Muscle layer of duodenum (tissue), 2 donors: Measurements from ENCODE around the gene CFAP221.

Experiments
- H3K27ac ChIP-seq: one replicate; pipeline ENCODE4 v1.7.0; 2013; ENCODE audit warnings: mild to moderate bottlenecking, low read length
- H3K27me3 ChIP-seq: one replicate; pipeline ENCODE4 v1.7.0; 2013; ENCODE audit warnings: low read depth, mild to moderate bottlenecking, control low read depth, low read length
- H3K36me3 ChIP-seq, 2 donors: one replicate each; pipeline ENCODE4 v1.7.0; 2013; ENCODE audit warnings: low read length in 2 of 2, control low read depth in 1 of 2, mild to moderate bottlenecking in 1 of 2; ENCODE audit not compliant: insufficient read depth in 2 of 2, control insufficient read depth in 1 of 2
- H3K4me1 ChIP-seq, 2 donors: one replicate each; pipeline ENCODE4 v1.7.0; 2013; ENCODE audit warnings: low read length in 2 of 2, mild to moderate bottlenecking in 2 of 2, control low read depth in 1 of 2, moderate library complexity in 1 of 2; ENCODE audit not compliant: insufficient read depth in 2 of 2, control insufficient read depth in 1 of 2
- H3K4me3 ChIP-seq, 2 donors: one replicate each; pipeline ENCODE4 v1.7.0; 2013; ENCODE audit warnings: low read length in 2 of 2, low read depth in 1 of 2, mild to moderate bottlenecking in 1 of 2
- H3K9me3 ChIP-seq, 2 donors: one replicate each; pipeline ENCODE4 v1.7.0; 2013; ENCODE audit warnings: low read length in 2 of 2, control low read depth in 1 of 2, mild to moderate bottlenecking in 1 of 2; ENCODE audit not compliant: control insufficient read depth in 1 of 2
- donor health status: healthy.

CFAP221 gene

DNA sequence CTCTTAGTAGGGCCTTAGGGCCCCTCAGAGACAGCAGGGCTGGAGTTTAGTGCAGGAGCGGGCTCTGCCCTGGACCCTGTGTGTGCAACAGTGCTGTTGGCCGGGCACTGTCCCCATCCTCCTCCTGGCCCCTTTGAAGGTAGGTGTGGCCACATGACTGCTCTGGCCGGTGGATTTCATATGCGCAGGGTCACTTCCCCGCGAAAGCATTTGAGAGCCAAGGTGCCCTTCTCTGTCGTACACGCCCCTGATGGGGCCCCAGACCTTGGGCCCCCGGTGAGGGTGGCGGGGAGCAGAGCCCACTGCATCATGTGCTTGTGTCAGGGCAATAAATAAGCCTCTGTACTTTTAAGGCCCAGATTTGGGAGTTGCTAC is 150.2 kb downstream of the CFAP221 start:
- Histone ChIP-seq H3K27me3 (no peaks in the 10 kb centered on the region), H3K9me3 (no peaks in the 10 kb centered on the region), H3K27ac (no peak overlapping the region), H3K4me3 (no peak overlapping the region), H3K36me3 (peaks cover under 1 to 1% of the 10 kb centered on the region in 2 donors), H3K4me1 (peaks cover 5 to 7% of the 10 kb centered on the region in 2 donors)

DNA sequence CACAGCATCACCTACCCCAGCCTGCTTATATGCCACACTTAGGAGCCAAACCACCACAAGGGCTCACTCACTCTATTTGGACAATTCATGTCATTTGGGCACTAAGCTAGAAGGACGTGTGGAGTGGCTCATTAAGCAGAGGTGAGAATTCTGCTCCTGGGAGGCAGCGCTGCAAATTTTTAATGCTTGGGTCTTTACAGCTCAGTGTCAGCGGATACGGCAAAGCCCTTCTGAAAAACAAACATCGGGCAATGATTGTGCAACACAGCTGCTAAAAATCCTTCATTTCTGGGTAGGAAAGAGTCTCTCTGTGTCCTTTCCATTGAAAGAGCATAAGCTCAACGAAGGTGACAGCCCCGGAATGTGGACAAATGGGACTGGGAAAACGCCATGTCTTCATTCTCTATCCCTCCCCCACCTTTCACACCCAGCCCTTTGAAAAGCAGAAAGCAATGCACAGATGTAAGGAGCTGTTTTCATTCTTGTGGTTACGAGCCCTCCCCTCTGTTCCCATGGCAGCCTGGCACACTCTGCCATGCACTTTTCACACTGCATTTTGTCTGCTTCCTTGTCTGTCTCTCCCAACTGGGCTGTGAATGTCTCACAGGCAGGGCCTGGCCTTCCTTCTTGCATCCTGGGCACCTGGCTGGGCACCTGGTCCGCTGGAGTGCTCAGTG is 150.7 kb downstream of the CFAP221 start:
- Histone ChIP-seq H3K36me3 (no peaks in the 10 kb centered on the region), H3K27ac (no peak overlapping the region), H3K4me3 (no peak overlapping the region), H3K27me3 (no peaks in the 10 kb centered on the region), H3K9me3 (no peaks in the 10 kb centered on the region), H3K4me1 (peaks cover 5 to 7% of the 10 kb centered on the region in 2 donors)

DNA sequence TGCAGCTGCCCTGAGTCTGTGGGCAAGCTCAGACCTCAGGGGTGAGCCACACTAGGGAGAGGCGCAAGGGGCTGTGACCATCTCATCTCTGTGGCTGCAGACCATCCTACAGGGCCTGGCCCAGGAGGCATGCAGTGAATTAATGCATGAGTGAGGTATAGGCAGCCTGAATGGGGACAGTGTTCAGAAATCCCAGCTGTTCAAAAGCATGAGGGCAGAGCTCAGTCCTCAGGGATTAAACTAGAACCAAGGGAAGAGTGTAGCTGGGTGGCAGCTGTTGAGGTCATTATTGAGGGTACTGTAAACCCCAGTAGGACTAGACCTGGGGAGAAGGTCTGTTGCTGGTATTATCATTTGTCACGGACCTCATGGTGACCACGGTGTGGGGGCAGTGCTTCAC is 151.8 kb downstream of the CFAP221 start:
- H3K36me3 ChIP-seq: no peaks in the 10 kb centered on the region
- no peak overlapping the region for H3K27ac ChIP-seq

DNA sequence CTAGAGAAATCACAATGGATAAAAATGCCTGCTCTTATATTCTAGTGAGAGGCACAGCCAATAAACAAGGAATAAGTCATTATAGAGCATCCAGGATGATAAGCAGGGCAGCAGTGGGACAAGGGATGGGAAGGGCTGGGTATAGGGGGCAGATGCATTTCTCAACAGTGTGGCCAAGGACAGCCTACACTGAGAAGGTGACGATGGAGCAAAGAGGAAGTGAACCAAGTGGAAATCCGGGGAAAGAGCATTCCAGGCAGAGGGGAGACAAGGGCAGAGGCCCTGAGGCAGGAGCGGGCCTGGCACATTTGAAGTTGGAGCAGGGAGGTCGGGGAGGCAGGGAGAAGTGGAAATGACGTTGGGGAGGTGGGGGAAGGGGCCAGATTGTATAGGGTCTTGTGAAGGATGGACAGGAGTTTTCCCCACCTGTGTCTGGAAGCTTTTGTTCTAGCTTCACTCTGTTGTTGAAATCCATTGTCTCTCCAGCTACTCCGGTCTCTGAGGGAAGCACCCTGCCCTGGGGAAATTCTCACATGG is 152.3 kb downstream of the CFAP221 start:
- Histone ChIP-seq H3K4me3 (no peak overlapping the region), H3K27ac (no peak overlapping the region), H3K27me3 (no peaks in the 10 kb centered on the region), H3K4me1 (peaks cover 5 to 7% of the 10 kb centered on the region in 2 donors), H3K9me3 (no peaks in the 10 kb centered on the region), H3K36me3 (no peaks in the 10 kb centered on the region)

More for the DNA sequence above, 151.8 kb downstream of the CFAP221 start:
- H3K27me3 ChIP-seq: no peaks in the 10 kb centered on the region
- no peak overlapping the region for H3K4me3 ChIP-seq
- H3K9me3 ChIP-seq: no peaks in the 10 kb centered on the region
- peaks cover 5 to 7% of the 10 kb centered on the region in 2 donors for H3K4me1 ChIP-seq

DNA sequence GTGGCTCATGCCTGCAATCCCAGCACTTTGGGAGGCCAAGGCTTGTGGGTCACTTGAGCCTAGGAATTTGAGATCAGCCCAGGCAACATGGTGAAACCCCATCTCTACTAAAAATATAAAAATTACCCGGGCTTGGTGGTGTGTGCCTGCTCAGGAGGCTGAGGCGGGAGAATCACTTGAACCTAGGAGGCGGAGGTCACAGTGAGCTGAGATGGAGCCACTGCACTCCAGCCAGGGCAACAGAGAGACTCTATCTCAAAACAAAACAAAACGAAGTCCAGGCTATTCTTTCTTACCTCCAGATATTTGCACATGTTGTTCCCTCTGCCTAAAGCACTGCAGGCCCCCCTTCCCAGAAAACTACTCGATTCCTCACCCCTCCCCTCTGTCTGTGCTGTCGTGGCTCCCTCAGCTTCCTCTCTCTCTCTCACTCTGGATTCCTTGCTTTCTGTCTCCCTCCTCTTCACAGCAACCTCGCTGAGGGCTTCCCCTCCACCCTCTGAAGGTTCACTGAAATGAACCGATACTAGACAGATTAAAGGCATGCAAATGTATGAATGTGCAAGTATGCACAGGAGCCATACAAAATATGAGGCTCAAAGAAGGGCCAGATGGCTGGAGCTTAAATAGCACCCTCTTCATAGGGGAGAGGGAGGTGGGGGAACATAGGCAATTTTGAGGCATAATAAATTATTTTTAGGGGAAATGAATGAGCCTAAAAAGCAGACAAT is 153.2 kb downstream of the CFAP221 start:
- H3K4me1 ChIP-seq: peaks cover 5 to 7% of the 10 kb centered on the region in 2 donors
- no peaks in the 10 kb centered on the region for H3K9me3 ChIP-seq
- no peak overlapping the region for H3K4me3 ChIP-seq
- H3K27ac ChIP-seq: no peak overlapping the region
- no peaks in the 10 kb centered on the region for H3K36me3 ChIP-seq
- no peaks in the 10 kb centered on the region for H3K27me3 ChIP-seq

DNA sequence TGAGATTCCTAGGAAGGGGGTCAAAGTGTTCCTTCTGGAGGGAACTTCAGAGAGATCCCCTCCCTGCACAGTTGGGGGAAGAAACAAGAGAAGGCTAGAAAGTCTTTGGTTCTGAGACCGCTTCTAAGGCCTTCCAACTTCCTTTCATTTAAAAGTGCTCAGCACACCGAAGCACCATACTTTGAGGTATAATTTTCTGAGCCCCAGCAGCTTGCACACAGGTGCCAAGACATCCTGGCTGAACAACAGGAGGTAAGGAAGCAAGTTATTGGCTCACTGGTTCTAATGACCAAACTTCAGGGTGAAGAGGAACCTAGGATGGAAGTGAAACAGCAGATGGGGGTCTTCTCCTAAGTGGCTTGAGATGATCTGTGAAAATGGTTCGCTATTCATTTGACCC is 154.0 kb downstream of the CFAP221 start:
- Histone ChIP-seq H3K9me3 (no peaks in the 10 kb centered on the region), H3K4me3 (no peak overlapping the region), H3K36me3 (no peaks in the 10 kb centered on the region), H3K27me3 (no peaks in the 10 kb centered on the region), H3K27ac (no peak overlapping the region), H3K4me1 (peaks cover 5 to 7% of the 10 kb centered on the region in 2 donors)

DNA sequence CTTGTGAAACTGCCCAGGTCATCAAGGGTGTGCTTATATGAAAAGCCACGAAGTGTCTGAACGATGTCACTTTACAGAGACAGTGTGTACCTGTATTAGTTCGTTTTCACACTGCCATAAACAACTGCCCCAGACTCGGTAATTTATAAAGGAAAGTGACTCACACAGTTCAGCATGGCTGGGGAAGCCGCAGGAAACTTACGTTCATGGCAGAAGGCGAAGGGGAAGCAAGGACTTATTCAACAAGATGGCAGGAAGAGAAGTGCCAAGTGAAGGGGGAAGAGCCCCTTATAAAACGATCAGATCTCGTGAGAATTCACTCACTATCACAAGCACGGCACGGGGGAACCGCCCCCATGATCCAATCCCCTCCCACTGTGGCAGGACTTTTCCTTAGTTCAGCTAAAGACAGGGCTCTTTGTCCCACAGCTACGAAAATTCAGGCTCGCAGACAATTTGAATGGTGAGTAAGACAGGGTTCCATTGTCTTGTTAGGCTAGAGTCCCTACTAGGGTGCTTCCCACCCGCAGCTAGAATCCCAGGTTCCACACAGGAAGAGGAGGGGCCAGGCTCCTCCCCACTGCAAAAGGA is 154.9 kb downstream of the CFAP221 start:
- H3K4me3 ChIP-seq: no peak overlapping the region
- no peak overlapping the region for H3K27ac ChIP-seq
- H3K27me3 ChIP-seq: no peaks in the 10 kb centered on the region
- peaks cover 5 to 7% of the 10 kb centered on the region in 2 donors for H3K4me1 ChIP-seq
- H3K36me3 ChIP-seq: no peaks in the 10 kb centered on the region
- H3K9me3 ChIP-seq: no peaks in the 10 kb centered on the region

DNA sequence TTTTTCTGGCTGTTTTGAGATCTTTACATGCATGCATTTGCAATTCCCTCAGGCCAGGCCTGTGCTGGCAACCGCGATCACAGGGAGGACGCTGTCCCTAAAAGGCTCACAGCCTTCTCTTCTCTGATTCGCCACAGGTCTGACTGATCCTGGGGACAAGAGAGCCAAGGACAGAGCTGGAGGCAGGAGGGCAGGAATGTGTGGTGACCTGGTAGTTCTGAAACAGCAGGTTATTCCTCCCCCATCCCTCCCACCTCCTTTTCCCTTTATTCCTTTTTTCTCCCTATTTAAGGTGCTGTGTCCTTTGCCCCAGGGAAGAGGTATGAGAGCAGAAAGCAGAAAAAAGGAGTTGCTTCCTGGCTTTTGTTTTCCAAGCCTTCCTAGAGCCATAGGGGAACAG is 156.6 kb downstream of the CFAP221 start:
- H3K4me1 ChIP-seq: peaks cover 0 to 5% of the 10 kb centered on the region in 2 donors
- no peaks in the 10 kb centered on the region for H3K36me3 ChIP-seq
- H3K9me3 ChIP-seq: no peaks in the 10 kb centered on the region
- H3K27ac ChIP-seq: no peak overlapping the region
- H3K27me3 ChIP-seq: no peaks in the 10 kb centered on the region
- H3K4me3 ChIP-seq: no peak overlapping the region

DNA sequence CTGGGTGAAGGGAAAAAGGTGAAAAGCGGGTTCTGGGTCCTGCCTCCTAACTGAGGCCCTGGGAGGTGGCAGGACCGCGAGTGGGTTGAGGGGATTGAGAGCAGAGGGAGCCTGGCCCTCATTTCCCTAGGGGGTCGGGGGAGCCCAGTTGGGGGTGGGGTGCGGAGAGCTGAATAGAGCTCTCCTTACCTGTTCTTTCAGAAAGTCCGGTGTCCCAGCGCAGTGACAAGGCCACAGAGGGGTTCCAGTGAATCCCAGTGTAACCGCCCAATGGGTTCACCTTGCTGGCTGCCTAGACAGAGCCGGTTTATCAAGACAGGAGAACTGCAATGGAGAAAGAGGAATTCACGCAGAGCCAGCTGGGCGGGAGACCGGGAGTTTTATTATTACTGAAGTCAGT is 157.1 kb downstream of the CFAP221 start:
- Histone ChIP-seq H3K4me3 (no peak overlapping the region), H3K4me1 (peaks cover 0 to 5% of the 10 kb centered on the region in 2 donors), H3K27ac (no peak overlapping the region)

DNA sequence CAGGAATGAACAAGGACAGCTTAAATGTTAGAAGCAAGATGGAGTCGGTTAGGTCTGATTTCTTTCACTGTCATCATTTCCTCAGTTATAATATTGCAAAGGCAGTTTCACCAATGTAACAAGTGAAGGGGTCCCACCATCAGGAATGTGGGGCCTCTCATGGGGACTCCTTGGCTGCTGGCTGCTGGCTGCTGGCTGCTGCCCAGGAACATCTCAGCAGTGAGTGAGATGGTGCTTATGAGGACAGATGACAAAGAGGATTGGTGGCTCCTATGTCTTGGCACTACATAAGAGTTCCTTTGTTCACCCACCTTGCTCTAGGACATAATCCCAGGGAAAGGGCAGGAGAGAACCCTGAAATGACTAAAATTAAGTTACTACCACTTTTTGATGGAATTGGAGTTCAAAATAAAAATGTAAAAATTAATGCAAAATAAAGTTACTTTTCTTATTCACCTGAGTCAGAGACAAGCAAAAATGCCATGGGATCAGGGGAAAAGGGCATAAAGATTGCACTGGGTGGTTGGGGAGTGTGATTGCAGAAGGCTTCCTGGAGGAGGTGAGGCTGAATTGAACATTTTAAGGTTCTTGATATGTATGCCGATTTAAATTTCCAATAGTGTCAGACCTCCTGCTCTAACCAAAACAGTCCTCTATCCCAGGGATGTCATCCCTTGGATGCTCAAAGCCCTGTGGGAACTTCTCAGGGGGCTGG is 158.1 kb downstream of the CFAP221 start:
- Histone ChIP-seq H3K27me3 (no peaks in the 10 kb centered on the region), H3K27ac (no peak overlapping the region), H3K4me1 (peaks cover 0 to 5% of the 10 kb centered on the region in 2 donors), H3K9me3 (no peaks in the 10 kb centered on the region), H3K36me3 (no peaks in the 10 kb centered on the region), H3K4me3 (no peak overlapping the region)

More for the DNA sequence above, 157.1 kb downstream of the CFAP221 start:
- Histone ChIP-seq H3K9me3 (no peaks in the 10 kb centered on the region), H3K36me3 (no peaks in the 10 kb centered on the region), H3K27me3 (no peaks in the 10 kb centered on the region)

DNA sequence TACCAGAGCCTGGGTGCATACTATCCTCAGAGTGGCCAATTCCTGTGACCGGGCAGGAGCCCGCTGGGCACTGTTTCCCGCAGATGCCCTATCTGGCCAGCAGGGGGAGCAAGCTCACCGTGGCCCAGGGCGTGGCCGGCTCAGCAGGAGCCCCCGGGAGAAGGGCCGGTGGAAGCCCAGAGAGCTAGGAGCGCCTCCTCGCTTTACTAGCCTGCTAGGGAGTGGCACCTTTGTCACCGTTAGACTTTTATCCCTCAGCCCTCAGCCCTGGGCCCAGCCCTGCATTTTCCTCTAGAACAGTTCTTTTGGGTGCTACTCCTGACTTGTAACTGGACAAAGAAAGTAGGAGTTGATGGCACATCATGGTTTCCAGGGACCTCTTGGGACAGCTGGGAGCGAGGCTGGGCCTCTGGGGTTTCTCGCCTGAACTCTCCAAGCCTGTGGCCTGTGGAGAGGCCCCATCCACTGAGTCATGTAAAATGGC is 158.7 kb downstream of the CFAP221 start:
- no peaks in the 10 kb centered on the region for H3K9me3 ChIP-seq
- H3K36me3 ChIP-seq: no peaks in the 10 kb centered on the region
- no peak overlapping the region for H3K4me3 ChIP-seq
- no peak overlapping the region for H3K27ac ChIP-seq
- no peaks in the 10 kb centered on the region for H3K27me3 ChIP-seq
- peaks cover 0 to 3% of the 10 kb centered on the region in 2 donors for H3K4me1 ChIP-seq
